ENCODE measurements around the gene SNTG2.

GRCh38 chr2:1307670-1308069 is 357.0 kb downstream of the SNTG2 start:
- TF ChIP-seq, protein P1, sequence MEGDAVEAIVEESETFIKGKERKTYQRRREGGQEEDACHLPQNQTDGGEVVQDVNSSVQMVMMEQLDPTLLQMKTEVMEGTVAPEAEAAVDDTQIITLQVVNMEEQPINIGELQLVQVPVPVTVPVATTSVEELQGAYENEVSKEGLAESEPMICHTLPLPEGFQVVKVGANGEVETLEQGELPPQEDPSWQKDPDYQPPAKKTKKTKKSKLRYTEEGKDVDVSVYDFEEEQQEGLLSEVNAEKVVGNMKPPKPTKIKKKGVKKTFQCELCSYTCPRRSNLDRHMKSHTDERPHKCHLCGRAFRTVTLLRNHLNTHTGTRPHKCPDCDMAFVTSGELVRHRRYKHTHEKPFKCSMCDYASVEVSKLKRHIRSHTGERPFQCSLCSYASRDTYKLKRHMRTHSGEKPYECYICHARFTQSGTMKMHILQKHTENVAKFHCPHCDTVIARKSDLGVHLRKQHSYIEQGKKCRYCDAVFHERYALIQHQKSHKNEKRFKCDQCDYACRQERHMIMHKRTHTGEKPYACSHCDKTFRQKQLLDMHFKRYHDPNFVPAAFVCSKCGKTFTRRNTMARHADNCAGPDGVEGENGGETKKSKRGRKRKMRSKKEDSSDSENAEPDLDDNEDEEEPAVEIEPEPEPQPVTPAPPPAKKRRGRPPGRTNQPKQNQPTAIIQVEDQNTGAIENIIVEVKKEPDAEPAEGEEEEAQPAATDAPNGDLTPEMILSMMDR (IDR thresholded peaks at IDR 0.05), result no peak
- TF ChIP-seq ZFX (IDR thresholded peaks at IDR 0.05; ENCODE audit: borderline replicate concordance), result no peak

Measured in 22Rv1 (cell line).